HG03175 (cell line): Measurements from ENCODE around the gene ATP8B3.

ENCODE experiments used
- ATAC-seq: cut with Tn5 transposase; IDR thresholded peaks from one replicate; pipeline ENCODE4 v1.9.1; 2021; ENCODE audit warnings: mild to moderate bottlenecking, moderate library complexity; ENCODE audit not compliant: unreplicated experiment

Gene ATP8B3

GRCh38 chr19:1748115-1748872 is 63.8 kb downstream of the ATP8B3 start:
- no peak for ATAC-seq

GRCh38 chr19:1747285-1748114 is 64.6 kb downstream of the ATP8B3 start:
- no peak for ATAC-seq

GRCh38 chr19:1746401-1747284 is 65.4 kb downstream of the ATP8B3 start:
- no peak for ATAC-seq

GRCh38 chr19:1745589-1746031 is 66.5 kb downstream of the ATP8B3 start:
- ATAC-seq, result no peak

GRCh38 chr19:1744822-1745563 is 67.1 kb downstream of the ATP8B3 start:
- no peak for ATAC-seq

- ATAC-seq, result no peak
Measured at GRCh38 chr19:1744133-1744665, 67.9 kb downstream of the ATP8B3 start.

GRCh38 chr19:1742989-1743696 is 68.9 kb downstream of the ATP8B3 start:
- ATAC-seq, result no peak

- ATAC-seq, result no peak
Measured at GRCh38 chr19:1739960-1740629, 72.0 kb downstream of the ATP8B3 start.

GRCh38 chr19:1736927-1737326 is 75.1 kb downstream of the ATP8B3 start:
- ATAC-seq, result no peak

- ATAC-seq, result no peak
Measured at GRCh38 chr19:1736280-1736679, 75.8 kb downstream of the ATP8B3 start.

GRCh38 chr19:1734321-1734966 is 77.6 kb downstream of the ATP8B3 start:
- ATAC-seq, result no peak
